NCI-H2029 treated with DMSO at 0.1 percent for 48 hours (cell line): ENCODE measurements around the gene ZBTB42.

Experiments used
- DNase-seq: peaks from one replicate; lab custom pipeline; 2025; lab: John Stamatoyannopoulos, UW

ZBTB42 gene

DNA sequence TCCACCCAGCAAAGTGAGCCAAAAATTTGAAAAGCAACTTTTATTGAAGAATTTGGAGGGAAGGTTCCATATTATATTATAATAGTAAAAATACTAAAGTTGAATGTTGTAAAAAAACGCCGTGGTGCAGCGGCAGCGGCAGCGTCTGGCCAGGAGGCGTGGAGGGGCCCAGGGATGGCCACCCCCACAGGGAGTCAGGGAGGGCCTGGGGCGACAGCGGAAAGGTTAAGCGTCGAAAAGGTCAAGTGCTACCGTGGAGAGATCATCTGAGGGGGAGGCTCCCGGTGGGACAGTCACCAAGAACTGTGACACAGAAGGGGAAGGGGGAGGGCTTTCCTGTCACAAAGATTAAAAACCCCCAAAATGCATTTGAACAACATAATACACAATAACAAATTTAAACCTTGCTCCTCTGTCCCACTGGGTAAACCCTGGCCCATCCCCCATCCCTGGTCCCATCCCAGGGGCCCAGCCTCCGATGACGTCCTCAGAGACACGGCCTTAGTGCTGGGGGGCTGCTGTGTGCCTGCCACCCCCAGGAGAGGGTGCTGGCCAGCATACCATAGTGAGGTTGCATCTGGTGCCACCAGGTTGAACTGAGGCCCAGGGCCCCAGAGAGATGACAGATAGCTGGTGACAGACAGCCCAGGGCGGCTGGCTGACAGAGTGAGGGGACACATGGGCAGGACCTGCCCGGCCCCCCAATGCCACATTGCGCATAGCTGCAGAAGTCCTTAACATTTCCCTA lies 31.4 kb upstream of the ZBTB42 start:
- no peak for DNase-seq

DNA sequence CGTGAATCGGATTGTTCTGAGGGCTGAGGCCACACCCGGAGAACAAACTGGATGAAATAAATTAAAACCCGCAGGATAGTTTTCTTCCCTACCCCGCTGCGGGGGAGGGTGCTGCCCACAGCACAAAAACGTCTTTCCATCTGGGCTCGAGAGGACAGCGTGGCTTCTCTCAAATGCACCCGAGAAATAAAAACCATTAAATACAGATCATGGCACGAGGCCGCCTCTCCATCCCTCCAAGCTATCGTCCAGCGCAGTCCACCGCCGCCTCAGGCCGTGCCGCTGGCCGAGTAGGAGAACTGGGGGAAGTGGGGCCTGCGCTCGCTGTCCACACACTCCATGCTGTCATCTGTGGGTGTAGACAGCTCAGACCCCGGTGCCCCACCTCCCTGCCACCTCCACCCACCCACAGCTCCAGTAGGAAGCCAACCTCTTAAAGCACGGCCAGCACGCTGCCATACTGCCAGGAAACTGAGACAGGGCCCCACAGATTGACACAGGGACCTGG lies 30.8 kb upstream of the ZBTB42 start:
- no peak for DNase-seq

DNA sequence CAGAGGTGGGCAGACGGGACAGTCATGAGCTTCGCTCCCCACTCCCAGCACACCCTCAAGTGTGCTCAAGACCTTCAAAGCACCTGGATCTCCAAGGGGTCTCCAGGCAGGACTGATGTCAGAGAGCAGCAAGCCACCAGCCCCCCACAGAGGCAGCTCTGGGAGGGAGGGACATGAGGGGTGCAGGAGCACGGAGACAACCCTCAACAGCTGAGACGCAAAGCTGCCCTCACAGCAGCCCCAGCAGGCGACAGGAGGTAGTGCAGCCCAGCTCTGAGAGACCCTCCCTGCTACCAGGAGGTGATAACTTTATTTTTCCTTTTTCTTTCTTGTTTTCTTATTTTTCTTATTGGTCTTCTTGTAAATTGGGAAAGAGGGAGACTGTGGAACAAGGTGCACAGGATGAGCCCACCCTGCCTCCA lies 30.0 kb upstream of the ZBTB42 start:
- DNase-seq, result no peak

DNA sequence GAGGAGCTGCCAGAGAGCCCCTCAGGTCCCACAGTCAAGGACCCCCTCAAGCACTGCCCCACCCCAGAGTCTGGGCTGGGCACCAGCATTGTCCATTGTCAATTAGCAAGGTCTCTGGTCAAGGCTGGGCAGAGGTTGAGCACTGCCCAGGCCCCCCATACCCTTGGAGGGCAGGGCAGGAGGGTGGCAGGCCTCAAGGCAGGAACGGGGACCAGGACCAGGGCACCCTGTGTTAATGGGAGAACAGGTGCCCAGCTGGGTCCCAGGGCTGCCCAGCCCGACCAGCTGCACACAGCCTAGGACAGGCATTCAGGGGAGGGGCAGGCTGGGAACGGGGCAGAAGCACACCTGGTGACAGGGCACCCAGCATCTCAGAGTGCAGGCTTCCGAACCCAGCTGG lies 29.5 kb upstream of the ZBTB42 start:
- DNase-seq, result no peak

DNA sequence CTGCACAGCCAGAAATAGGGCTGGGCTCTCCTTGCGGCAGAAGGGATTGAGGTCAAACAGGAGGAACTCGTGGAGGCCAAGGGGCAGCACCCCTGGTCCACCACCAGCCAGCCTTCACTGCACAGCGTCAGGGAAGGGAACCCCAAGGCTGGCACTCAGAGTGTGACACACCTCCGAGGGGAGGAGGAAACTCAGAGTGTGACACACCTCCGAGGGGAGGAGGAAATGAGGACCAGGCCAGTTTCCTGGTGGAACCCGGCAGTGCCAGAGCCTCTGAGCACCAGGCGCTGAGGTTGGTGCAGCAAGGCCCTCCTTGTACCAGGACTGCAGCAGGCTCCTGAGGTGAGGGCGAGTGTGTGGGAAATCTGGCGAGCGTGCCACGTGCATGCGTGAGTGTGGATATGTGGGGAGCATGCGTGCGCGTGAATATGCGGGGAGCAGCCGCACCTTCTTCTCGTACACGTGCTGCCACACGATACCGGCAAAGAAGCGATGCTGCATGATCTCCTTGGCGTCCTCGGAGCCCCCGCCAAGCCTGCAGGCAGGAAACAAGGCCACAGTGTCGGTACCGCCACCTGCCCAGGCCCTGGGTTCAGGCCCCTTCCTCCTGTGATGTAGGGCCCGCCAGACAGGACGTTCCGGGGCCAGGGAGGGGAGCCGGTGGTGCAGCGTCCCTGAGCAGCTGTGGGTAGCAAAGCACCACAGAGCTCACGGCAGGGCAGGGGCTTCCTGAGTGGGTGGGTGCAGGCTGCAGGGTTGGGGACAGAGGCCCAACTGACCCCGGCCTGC lies 28.8 kb upstream of the ZBTB42 start:
- DNase-seq, result no peak

DNA sequence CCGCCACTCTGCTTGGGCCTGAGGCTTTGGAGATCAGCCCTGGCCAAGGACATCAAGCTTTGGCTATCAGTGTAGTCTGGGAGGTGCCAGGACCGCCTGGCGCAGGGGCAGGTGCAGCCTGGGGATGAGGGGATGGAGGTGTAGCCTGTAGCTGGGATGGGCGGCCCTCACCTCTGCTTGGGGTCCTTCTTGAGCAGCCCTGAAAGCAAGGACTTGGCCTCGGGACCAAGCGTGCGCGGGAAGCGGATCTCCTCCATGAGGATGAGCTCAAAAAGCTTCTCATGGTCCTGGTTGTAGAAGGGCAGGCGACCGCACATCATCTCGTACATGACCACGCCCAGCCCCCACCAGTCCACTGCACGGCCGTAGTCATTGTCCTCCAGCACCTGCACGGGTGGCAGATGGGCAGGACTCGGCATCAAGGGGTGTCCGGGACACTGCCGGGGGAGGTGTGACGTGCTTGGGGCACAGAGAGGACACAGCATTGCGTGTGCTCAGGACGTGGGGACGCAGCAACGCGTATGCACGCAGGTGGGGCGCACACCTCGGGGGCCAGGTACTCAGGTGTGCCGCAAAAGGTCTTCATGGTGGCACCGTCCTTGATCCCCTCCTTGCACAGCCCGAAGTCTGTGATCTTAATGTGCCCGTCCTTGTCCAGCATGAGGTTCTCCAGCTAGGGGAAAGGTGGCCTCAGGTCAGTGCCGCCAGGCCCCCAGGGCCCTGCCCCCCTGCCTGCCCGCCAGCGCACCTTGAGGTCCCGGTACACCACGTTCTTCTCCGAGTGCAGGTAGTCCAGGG lies 28.0 kb upstream of the ZBTB42 start:
- no peak for DNase-seq

DNA sequence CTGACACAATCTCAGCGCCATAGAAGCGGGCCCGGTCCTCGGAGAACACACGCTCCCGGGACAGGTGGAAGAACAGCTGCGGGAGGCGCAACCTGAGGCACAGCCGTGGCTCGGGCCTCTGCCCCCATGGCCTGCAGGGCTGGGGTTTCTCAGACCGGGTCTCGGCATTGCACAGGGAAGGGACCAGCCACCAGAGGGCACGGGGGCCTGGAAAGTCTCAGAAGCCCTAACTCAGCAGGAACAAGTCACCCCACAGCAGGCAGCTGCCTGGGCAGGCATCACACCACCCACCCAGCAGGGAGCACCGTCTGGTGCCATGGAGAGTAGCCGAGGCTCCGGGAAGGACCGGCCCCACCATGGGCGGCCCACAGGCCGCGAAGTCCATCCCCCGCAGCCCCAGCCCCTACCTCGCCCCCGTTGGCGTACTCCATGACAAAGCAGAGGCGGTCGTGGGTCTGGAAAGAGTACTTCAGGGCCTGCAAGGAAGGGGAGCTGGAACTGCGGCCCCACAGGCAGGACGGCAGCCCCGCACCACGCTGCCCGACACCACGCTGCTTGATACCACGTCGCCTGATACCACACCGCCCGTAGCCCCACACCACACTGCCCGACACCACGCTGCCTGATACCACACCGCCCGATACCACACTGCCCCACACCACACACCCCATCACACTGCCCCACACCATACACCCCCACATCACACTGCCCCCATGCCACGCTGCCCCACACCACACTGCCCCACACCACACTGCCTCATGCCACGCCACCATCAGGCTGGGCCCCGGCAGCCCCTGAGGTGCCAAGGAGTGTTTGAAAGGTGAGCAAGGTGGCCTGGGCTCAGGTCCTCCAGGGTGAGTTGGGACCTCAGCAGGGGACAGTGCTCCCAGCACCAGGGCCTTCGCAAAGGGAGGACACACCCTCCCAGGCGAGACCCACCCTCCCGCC lies 27.1 kb upstream of the ZBTB42 start:
- no peak for DNase-seq

DNA sequence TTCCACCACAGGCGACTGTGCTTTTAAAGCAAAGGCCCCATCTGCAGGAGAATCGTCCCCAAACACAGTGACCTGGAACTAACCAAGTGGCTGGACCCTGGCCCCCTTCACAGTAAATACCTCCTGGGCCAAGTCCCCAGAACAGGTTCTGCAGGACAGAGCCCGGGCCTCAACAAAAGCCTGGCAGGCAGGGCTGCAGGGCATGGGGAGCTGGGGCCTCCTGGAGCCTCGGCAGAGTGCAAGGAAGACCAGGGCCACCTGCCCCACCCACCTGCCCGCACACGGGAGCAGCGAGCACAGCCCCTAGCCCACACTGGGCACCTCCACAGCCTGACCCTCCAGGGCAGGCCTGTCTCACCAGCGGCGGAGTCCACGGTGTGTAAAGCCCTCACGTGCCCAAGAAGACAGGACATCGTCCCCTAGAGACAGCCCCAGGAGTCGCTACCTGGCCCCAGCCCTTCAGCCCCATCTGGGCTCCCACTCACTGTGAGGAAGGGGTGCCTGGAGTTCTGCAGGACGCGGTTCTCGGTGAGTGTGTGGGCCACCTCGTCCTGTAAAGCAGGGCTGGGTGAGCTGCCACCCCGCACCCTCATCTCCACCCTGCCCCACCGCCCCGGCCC lies 26.3 kb upstream of the ZBTB42 start:
- DNase-seq, result no peak

DNA sequence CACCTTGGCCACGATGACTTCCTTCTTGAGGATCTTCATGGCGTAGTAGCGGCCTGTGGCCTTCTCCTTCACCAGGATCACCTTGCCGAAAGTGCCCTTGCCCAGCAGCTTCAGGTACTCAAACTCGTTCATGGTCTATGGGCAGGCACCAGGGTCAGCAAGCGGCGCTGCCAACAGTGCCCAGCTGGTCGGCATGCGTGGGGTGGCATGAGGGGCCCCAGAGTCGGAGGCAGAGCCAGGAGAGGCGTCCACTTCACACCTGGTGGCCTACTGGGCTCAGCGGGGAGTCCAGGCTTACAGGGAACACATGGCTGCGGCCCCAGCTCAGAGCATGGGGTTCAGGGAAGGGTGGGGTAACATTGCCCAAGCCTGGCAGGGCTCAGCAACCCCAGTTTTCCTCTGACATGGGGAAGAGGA lies 25.8 kb upstream of the ZBTB42 start:
- DNase-seq, result no peak

DNA sequence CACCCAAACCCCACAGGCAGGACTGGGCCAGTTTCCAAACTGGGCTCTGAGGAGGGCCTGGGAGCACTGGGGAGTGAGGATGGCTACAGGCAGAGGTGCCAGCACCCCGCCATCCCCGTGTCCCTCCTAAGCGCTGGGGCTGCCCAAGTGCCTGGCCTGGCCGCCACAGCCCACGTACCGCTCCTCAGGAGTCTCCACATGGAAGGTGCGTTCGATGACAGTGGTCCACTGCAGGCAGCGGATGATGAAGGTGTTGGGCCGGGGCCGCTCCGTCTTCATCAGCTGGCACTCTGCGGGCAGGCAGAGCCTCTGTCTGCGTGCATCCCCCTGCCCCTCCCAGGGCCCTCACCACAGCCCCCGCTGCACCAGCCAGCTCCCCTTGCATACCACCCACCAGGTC lies 24.4 kb upstream of the ZBTB42 start:
- DNase-seq, result no peak

DNA sequence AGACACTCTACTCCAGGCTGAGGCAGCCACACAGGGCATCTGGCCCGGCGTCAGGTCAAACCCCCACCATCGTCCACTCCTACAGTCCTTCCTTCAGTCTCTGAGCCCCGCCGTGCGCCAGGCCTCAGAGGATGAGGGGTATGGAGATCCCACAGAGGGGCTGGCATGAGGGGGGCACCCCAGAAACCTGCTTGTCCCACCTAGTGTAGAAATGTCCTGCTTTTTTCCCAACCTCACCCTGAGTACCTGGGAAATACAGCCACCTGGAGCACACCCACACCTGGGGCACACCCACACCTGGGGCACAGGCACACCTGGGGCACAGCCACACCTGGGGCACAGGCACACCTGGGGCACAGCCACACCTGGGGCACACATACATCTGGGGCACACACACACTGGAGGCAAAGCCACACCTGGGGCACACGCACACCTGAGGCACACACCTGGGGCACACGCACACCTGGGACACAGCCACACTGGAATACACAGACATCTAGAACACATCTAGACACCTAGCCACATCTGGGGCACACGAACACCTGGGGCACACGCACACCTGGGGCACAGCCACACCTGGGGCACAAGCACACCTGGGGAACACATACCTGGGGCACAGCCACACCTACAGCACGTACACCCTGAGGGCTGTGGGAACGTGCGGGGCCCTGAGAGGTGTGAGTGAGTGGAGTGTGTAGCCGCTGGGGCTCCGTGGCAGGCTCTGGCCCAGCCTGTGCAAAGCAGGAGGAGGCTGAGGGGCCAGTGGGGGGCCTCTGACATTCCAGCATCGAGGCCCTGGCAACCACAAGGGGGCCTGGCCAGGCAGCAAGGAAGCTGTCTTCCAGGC lies 23.7 kb upstream of the ZBTB42 start:
- no peak for DNase-seq

DNA sequence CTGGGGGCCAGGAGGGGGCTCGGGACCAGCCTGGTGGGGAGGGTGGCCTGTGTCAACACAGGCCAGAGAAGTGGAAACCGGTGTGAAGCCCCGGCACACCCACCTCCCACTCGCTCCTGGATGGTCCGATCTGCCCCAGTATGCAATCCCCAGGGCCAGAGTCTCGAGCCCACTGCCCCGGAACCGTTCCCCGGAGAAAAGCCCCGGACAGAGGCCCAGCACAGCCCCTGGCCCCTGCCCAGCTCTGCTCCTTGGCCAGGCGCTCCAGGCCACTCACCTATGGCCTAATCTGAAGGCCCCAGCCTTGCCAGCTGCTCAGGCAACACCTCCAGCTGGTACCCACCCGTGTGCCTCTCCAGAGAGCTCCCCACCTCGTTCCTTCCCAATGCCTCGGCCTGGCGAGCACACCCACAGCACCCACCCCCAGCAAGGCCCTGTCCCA lies 23.1 kb upstream of the ZBTB42 start:
- DNase-seq, result no peak

DNA sequence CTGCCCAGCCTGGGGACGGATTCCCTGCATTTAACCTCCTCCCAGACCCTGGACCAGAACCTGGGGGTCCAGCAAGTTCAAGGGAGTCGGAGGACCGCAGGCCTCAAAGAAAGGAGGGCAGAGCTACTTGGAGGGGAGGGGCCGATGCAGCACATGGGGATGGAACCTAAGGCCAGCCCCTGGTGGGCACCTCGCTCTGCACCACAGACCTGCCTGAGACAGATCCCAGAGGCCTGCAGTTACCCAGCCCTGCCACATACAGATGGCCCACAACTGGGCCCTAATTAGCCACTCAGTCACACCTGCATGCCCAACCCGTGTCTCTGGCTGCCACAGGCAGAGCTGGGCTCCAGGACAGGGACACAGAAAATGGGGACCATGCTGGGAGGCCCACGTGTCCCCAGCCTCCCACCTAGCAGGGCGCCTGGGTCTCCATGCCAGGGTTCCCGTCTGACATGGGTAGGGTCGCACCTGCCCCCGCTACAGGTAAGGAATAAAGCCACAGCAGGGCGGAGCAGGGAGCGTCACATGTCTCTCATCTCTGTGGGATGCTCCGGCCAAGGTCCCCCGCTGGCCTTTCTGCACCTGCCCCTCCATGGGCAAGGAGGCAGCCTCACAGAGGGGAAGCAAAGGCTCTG lies 22.1 kb upstream of the ZBTB42 start:
- DNase-seq, result no peak

DNA sequence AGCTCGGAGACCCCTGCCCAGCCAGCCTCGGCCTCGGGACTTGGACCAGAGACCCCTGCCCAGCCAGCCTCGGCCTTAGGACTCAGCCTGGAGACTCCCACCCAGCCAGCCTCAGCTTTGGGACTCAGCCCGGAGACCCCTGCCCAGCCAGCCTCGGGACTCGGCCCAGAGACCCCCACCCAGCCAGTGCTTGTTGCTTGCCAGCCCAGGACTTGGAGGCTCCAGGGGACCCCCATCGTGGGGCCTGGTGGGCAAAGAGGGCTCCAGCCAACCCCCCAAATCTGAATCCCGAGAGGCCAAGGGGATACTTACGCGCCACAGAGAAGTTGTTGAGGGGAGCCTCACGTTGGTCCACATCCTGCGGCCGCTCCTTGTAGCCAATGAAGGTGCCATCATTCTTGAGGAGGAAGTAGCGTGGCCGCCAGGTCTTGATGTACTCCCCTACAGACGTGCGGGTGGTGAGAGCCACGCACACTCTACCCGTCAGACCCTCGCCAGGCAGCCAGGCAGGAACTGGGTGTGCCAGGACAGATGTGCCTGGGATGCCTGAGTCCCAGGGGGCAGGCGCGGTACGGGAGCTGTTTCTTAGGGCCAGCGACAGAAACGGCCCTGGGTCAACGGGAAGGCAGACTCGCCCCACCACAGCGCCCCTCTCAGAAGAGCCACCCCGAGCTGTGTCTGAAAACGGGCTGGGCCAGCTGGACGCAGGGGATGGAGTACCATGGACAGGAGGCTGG lies 21.0 kb upstream of the ZBTB42 start:
- no peak for DNase-seq

DNA sequence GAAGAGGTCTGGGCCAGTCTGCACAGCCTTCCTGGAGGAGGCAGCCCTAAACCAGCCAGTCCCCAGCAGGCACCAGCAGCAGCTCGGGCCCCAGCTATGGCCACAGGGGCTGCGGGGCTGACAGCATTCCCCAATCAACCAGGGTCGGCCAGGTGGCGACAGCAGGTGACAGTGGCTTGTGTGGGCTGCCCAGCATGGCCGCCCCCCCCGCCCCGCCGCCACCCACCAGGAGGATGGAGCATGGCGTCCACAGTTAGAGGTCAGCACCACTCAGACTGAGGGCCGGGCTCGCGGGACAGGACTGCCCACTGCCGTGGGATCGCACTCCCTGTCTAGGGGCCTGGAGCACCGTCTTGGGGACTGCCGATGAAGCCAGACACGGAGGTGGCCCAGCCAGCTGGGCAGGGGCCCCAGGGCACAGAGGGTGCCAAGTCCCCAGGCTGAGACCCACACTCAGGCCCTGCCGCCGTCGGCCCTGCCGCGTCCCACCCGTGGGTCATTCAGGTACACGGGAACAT lies 20.3 kb upstream of the ZBTB42 start:
- no peak for DNase-seq

DNA sequence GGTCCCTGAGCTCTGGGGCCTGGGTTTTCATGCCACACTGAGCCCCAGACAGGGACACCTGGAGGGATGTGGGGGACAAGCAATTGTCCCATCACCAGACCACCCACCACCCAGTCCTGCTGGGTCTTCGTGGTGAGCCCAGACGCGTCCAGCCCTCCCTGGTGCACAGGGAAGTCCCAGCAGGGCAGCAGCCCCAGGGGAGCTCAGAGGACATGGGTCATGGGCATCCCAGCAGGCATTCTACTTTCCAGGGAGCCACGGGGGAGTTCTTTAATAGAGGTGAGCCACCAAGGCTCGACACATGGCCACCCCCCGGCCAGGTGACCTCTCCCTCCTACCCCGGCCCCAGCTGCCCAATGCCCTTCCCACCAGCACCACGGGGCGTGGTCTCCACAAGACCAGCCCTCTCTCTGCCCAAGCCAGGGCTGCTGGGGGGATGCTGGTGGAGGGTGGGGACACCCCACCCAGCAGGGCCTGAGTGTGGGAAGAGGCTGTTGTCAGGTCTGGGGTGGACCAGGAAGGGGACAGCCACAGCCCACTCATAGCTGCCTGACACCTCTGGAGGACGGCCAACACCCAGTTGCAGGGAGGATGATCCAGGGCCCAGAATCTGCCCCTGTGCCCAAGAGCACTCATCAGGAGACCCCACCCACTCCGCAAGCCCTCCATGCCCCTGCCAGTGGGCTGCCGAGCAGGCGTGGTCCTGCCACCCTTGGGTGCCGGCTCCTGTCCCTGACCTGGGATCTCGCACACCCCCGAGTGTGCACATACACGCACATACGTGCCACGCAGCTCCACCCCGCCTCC lies 19.4 kb upstream of the ZBTB42 start:
- no peak for DNase-seq

DNA sequence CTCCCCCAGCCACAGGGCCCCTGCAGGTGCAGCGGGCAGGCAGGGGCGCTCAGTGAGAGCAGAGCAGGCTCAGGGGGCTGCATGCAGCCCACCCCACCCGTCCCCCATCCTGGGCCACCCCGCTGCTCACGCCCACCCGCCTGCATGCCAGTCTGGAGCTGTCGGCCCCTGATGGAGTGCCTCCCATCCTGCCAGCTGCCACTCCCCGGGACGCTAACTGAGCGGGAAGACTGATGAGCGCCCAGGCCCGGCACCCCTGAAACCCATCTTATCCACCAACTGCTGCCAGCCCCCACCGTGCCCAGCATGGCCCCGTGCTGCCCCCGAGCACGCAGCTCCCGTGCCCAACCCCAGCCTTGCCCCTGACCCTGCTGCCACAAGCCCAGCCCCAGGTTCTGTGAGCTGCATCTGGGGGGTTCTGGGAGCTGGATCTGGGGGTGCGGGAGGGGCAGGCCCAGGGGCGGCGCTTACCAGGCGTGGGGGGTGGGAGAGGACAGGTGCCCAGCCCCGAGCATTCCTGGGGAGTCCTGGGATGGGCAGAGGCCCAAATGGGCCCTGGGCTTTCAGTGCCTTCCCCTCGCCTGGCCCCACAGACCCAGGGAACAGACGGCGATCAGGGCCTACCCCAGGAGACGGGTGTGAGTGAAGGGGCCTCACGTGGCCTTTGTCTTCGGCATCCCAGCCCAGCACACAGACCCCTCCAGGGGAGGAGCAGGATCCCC lies 18.7 kb upstream of the ZBTB42 start:
- no peak for DNase-seq
